Panc1 (cell line): ENCODE results near the gene MPIG6B.

Source experiments
- POLR2AphosphoS5 ChIP-seq: IDR thresholded peaks from 2 replicates; pipeline ENCODE4 v1.6.1; 2012; ENCODE audit warnings: mild to moderate bottlenecking, low read depth, low read length, moderate library complexity
- TF ChIP-seq, protein P1 (sequence below): fragments of 450-650 bp; IDR thresholded peaks from 2 replicates; pipeline ENCODE4 v1.5.1; 2017; ENCODE audit warnings: mild to moderate bottlenecking

DNA sequence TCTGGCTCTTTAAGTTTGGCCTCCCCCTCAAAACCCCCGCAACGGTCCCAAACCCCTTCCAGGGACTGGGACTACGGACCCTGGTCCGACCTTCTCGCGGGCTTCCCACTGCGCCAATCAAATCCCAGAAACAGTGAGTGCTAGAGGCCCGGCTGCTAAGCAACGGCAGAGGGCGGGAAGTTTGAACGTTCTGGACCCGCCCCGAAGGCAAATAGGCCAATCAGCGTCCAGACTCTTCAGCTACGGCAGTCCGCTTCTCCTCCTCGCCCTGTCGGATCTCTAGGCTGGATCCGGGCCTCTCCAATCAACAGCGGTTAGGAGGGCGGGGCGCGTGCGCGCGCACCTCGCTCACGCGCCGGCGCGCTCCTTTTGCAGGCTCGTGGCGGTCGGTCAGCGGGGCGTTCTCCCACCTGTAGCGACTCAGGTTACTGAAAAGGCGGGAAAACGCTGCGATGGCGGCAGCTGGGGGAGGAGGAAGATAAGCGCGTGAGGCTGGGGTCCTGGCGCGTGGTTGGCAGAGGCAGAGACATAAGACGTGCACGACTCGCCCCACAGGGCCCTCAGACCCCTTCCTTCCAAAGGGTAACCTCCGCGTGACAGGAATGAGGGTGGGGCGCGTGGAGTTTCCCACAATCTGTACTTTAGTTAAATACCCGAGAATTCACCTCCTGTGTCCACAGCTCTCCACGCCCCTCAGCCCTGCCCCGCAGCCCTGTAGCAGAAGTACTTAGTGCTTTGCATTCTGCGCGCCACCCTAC lies 16.6 kb downstream of the MPIG6B start, which contains the start of gene MSH5:
- TF ChIP-seq, protein P1, sequence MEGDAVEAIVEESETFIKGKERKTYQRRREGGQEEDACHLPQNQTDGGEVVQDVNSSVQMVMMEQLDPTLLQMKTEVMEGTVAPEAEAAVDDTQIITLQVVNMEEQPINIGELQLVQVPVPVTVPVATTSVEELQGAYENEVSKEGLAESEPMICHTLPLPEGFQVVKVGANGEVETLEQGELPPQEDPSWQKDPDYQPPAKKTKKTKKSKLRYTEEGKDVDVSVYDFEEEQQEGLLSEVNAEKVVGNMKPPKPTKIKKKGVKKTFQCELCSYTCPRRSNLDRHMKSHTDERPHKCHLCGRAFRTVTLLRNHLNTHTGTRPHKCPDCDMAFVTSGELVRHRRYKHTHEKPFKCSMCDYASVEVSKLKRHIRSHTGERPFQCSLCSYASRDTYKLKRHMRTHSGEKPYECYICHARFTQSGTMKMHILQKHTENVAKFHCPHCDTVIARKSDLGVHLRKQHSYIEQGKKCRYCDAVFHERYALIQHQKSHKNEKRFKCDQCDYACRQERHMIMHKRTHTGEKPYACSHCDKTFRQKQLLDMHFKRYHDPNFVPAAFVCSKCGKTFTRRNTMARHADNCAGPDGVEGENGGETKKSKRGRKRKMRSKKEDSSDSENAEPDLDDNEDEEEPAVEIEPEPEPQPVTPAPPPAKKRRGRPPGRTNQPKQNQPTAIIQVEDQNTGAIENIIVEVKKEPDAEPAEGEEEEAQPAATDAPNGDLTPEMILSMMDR: no peak
- peak; percentile 76 for TF ChIP-seq POLR2AphosphoS5
